Left lung (tissue), 10 donors: Measurements from ENCODE around the gene UBE3B. TPM values are rescaled to one million over a fixed set of nuclear protein-coding genes. Genes with fewer than 3 reads are reported as not detected.

ENCODE experiments used
- ATAC-seq: fragments of 200-7000 bp; cut with Tn5 transposase; one replicate; pipeline ENCODE4 v1.9.1; 2020; ENCODE audit warnings: moderate library complexity
- DNase-seq, 4 donors: peaks; one replicate each; pipeline ENCODE4 v3.0.0-alpha.2; 2013 to 2020
- H3K27ac ChIP-seq, 2 donors: fragments of 200-600 bp; sonication (generic) in 1 of 2; one replicate each; pipeline versions ENCODE4 v1.5.0 to v1.8.0; 2020 to 2021
- H3K27me3 ChIP-seq, 2 donors: fragments of 200-600 bp; sonication (generic) in 1 of 2; one replicate each; pipeline versions ENCODE4 v1.5.0 to v1.8.0; 2020 to 2021
- H3K36me3 ChIP-seq, 2 donors: fragments of 200-600 bp; sonication (generic) in 1 of 2; one replicate each; pipeline versions ENCODE4 v1.5.0 to v1.8.0; 2020 to 2021
- H3K4me1 ChIP-seq, 2 donors: fragments of 200-600 bp; one replicate each; pipeline ENCODE4 v1.8.0; 2021
- H3K4me3 ChIP-seq, 2 donors: fragments of 200-600 bp; sonication (generic) in 1 of 2; one replicate each; pipeline versions ENCODE4 v1.5.0 to v1.8.0; 2020 to 2021; ENCODE audit warnings: mild to moderate bottlenecking in 1 of 2
- H3K9me3 ChIP-seq, 2 donors: fragments of 200-600 bp; sonication (generic) in 1 of 2; one replicate each; pipeline versions ENCODE4 v1.5.0 to v1.8.0; 2020 to 2021
- intact Hi-C, 2 donors: fragments of 100-400 bp; cut with DNase I; formaldehyde crosslinking; loops; one replicate each; pipeline versions ENCODE4 v1.11.2 to v1.14.2; 2022
- polyA plus RNA-seq, 6 donors: library from polyadenylated mRNA; unstranded; fragments of 120-200 nt; gene quantifications; one replicate each; pipeline ENCODE4 v1.2.1, GENCODE V29; 2013; ENCODE audit not compliant: insufficient read length in 6 of 6
- total RNA-seq, 2 donors: library from RNA; stranded (reverse); fragmentation: NEBNext Ultra II Directional; extraction: Animal tissue kit (Norgen Biotek cat#: 25700); gene quantifications; one replicate each; pipeline ENCODE4 v1.2.1, GENCODE V29; 2021
- TF ChIP-seq, protein P1 (sequence below), 2 donors: fragments of 200-600 bp; sonication (generic) in 1 of 2; IDR thresholded peaks; one replicate each; pipeline versions ENCODE4 v1.5.0 to v1.8.0; 2021; ENCODE audit warnings: antibody characterized with exemption in 2 of 2
- donor health status: DM: no; HTN: yes; CAD: no.
- donor health status: DM: no; HTN: no; CAD: no.

The UBE3B gene
- total and polyA plus RNA-seq, 8 donors = 30.5 to 42.5 (median 34.3) TPM

- H3K27ac ChIP-seq = no peak overlapping the region
- H3K4me3 ChIP-seq = no peak overlapping the region
- TF ChIP-seq, protein P1, sequence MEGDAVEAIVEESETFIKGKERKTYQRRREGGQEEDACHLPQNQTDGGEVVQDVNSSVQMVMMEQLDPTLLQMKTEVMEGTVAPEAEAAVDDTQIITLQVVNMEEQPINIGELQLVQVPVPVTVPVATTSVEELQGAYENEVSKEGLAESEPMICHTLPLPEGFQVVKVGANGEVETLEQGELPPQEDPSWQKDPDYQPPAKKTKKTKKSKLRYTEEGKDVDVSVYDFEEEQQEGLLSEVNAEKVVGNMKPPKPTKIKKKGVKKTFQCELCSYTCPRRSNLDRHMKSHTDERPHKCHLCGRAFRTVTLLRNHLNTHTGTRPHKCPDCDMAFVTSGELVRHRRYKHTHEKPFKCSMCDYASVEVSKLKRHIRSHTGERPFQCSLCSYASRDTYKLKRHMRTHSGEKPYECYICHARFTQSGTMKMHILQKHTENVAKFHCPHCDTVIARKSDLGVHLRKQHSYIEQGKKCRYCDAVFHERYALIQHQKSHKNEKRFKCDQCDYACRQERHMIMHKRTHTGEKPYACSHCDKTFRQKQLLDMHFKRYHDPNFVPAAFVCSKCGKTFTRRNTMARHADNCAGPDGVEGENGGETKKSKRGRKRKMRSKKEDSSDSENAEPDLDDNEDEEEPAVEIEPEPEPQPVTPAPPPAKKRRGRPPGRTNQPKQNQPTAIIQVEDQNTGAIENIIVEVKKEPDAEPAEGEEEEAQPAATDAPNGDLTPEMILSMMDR (IDR thresholded peaks at IDR 0.05) = no peak
- H3K4me1 ChIP-seq = peaks cover 0 to 13% of the 10 kb centered on the region in 2 donors
- H3K36me3 ChIP-seq = peaks cover 0 to 71% of the 10 kb centered on the region in 2 donors
- intact Hi-C loops = no loop called here
- ATAC-seq = no peak
- H3K27me3 ChIP-seq = no peaks in the 10 kb centered on the region
- no peak for DNase-seq
- H3K9me3 ChIP-seq = no peaks in the 10 kb centered on the region
Observed at GRCh38 chr12:109579639-109580038, 102.2 kb downstream of the UBE3B start.

- no peak for ATAC-seq
- TF ChIP-seq, protein P1 (IDR thresholded peaks at IDR 0.05) = no peak
- peaks cover 0 to 78% of the 10 kb centered on the region in 2 donors for H3K36me3 ChIP-seq
Observed at GRCh38 chr12:109580272-109580671, 102.8 kb downstream of the UBE3B start.

GRCh38 chr12:109580684-109581333 is 103.4 kb downstream of the UBE3B start:
- TF ChIP-seq, protein P1 (IDR thresholded peaks at IDR 0.05) = no peak
- H3K27ac ChIP-seq = no peak overlapping the region
- intact Hi-C loops = no loop called here
- H3K36me3 ChIP-seq = peaks cover 0 to 82% of the 10 kb centered on the region in 2 donors
- H3K4me1 ChIP-seq = peaks cover 0 to 11% of the 10 kb centered on the region in 2 donors
- ATAC-seq (no peak), DNase-seq (peak in 1 of 4 donors; percentile 54)
- no peaks in the 10 kb centered on the region for H3K9me3 ChIP-seq
- no peaks in the 10 kb centered on the region for H3K27me3 ChIP-seq
- H3K4me3 ChIP-seq = no peak overlapping the region

More at GRCh38 chr12:109580272-109580671, 102.8 kb downstream of the UBE3B start:
- H3K4me3 ChIP-seq = no peak overlapping the region
- H3K4me1 ChIP-seq = peaks cover 0 to 11% of the 10 kb centered on the region in 2 donors
- no peak for DNase-seq
- no peaks in the 10 kb centered on the region for H3K27me3 ChIP-seq
- no peaks in the 10 kb centered on the region for H3K9me3 ChIP-seq
- H3K27ac ChIP-seq = no peak overlapping the region
- intact Hi-C loops = no loop called here

DNA sequence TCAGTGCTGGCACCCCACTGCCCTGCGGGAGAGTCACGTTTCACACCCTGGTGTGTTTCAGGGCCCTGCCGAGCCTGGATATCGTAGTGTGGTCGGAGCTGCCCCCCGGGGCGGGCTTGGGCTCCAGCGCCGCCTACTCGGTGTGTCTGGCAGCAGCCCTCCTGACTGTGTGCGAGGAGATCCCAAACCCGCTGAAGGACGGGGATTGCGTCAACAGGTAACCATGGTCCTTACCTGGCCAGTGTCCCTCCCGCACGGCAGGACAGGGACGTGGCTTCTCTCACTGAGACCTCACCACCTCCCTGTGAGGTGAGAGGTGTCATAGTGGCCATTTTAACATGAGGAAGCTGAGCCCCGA is 103.9 kb downstream of the UBE3B start:
- no peak overlapping the region for H3K4me3 ChIP-seq
- H3K4me1 ChIP-seq = peaks cover 0 to 11% of the 10 kb centered on the region in 2 donors
- H3K27me3 ChIP-seq = no peaks in the 10 kb centered on the region
- intact Hi-C loops = no loop called here
- H3K27ac ChIP-seq = no peak overlapping the region
- H3K36me3 ChIP-seq = peaks cover 0 to 82% of the 10 kb centered on the region in 2 donors
- no peak for ATAC-seq
- no peaks in the 10 kb centered on the region for H3K9me3 ChIP-seq
- TF ChIP-seq, protein P1 (IDR thresholded peaks at IDR 0.05) = no peak
- DNase-seq = peak in 1 of 4 donors; percentile 50

DNA sequence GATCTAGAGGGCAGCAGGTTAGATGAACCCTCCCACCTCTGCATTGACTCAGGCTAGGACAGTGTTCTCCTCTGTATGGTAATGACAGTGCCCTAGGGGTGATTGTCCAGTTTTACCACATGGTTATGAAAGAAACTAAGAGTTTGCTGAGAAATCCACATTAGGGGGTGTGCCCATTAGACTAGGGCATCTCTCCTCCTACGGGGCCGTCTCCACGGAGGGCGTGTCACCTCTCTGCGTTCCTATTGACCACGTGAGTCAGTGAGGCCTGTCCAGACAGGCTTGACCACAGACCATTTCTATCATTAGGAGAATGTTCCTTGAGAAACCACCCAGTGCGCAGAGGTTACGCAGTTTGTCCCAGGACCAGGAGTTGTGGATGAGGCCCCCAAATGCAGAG is 104.4 kb downstream of the UBE3B start:
- peak in 1 of 4 donors; percentile 58 for DNase-seq
- Histone ChIP-seq H3K27ac (peak overlapping the region; percentile 18 to 48), H3K36me3 (peaks cover 0 to 82% of the 10 kb centered on the region in 2 donors), H3K4me3 (no peak overlapping the region), H3K27me3 (no peaks in the 10 kb centered on the region), H3K9me3 (no peaks in the 10 kb centered on the region), H3K4me1 (peaks cover 0 to 11% of the 10 kb centered on the region in 2 donors)
- TF ChIP-seq, protein P1 (IDR thresholded peaks at IDR 0.05) = no peak
- intact Hi-C loops = no loop called here
- ATAC-seq = peak; percentile 80
